HL-60 (cell line): ENCODE measurements around the gene USP21.

Source experiments
- CTCF ChIP-seq: IDR thresholded peaks from one replicate; pipeline ENCODE4 v1.5.1; 2011; ENCODE audit warnings: low read length, control low read depth, inconsistent platforms; ENCODE audit not compliant: insufficient read depth
- GABPA ChIP-seq: IDR thresholded peaks from 2 replicates; pipeline ENCODE4 v1.6.1; 2012; ENCODE audit warnings: low read depth
- POLR2AphosphoS5 ChIP-seq: IDR thresholded peaks from 2 replicates; pipeline ENCODE4 v1.6.1; 2012; ENCODE audit warnings: low read depth

GRCh38 chr1:161138431-161138830, 20.9 kb upstream of the USP21 start:
- TF ChIP-seq CTCF: no peak
- no peak for TF ChIP-seq GABPA
- TF ChIP-seq POLR2AphosphoS5: no peak
